Muscle of arm (tissue), 12 donors: ENCODE measurements around the gene MAPK6. TPM values are rescaled to one million over a fixed set of nuclear protein-coding genes. Genes with fewer than 3 reads are reported as not detected.

Source experiments
- polyA plus RNA-seq, 12 donors: library from polyadenylated mRNA; unstranded; fragments of 120-200 nt; gene quantifications; one replicate each; pipeline ENCODE4 v1.2.1, GENCODE V29; 2013; ENCODE audit not compliant: insufficient read length in 12 of 12

The MAPK6 gene
- polyA plus RNA-seq, 12 donors: 22.2 to 32.6 (median 30.7) TPM; not detected in 1

Other genes with a start within 250 kb of the MAPK6 start
- 10 to 100 TPM; 14.4 to 50.0 (median 20.2) TPM for gene TMOD3, start 189.6 kb upstream of the MAPK6 start, polyA plus RNA-seq
- 10 to 100 TPM in 11 of 12 donors, not detected in 1; 19.3 to 36.6 (median 23.6) TPM for gene LEO1, start 47.4 kb upstream of the MAPK6 start, polyA plus RNA-seq
- under 1 TPM in 4 of 12 donors, not detected in 8; 0.12 to 0.84 (median 0.40) TPM for gene BCL2L10, start 93.6 kb downstream of the MAPK6 start, polyA plus RNA-seq
- 10 to 100 TPM in 2 of 12 donors, 1 to 10 TPM in 9, not detected in 1; 3.9 to 23.4 (median 7.3) TPM for gene GNB5, start 172.2 kb downstream of the MAPK6 start, polyA plus RNA-seq